Fibroblast of lung (primary cell): ENCODE results near the gene MYO1E. TPM values are rescaled to one million over a fixed set of nuclear protein-coding genes. Genes with fewer than 3 reads are reported as not detected.

Source experiments
- DNase-seq, 2 donors: peaks; one replicate each; pipeline versions ENCODE4 v3.0.0 to v3.0.0-alpha.2; 2010; ENCODE audit warnings: low read depth in 2 of 2
- H2AFZ ChIP-seq: 2 replicates; pipeline ENCODE4 v1.5.1; 2012; ENCODE audit warnings: low read length, control low read depth, inconsistent platforms
- H3K27ac ChIP-seq: 2 replicates; pipeline ENCODE4 v1.5.1; 2011; ENCODE audit warnings: low read length, control low read depth; ENCODE audit not compliant: insufficient read depth
- H3K27me3 ChIP-seq: 2 replicates; pipeline ENCODE4 v1.5.1; 2011; ENCODE audit warnings: mild to moderate bottlenecking, low read length; ENCODE audit not compliant: control insufficient read depth, insufficient read depth
- H3K36me3 ChIP-seq: 2 replicates; pipeline ENCODE4 v1.5.1; 2011; ENCODE audit warnings: low read length; ENCODE audit not compliant: control insufficient read depth, insufficient read depth
- H3K4me1 ChIP-seq: 2 replicates; pipeline ENCODE4 v1.5.1; 2011; ENCODE audit warnings: low read length; ENCODE audit not compliant: control insufficient read depth, insufficient read depth; ENCODE audit errors: extremely low read depth
- H3K4me2 ChIP-seq: 2 replicates; pipeline ENCODE4 v1.5.1; 2011; ENCODE audit warnings: low read length, control low read depth; ENCODE audit not compliant: insufficient read depth; ENCODE audit errors: extremely low read depth
- H3K4me3 ChIP-seq, 4 experiments: fragments of 200-600 bp in 1 of 4; sonication (generic) in 1 of 4; replicated peaks in 1 of 4; 2 replicates each; pipeline ENCODE4 v1.5.1; 2011 to 2016; ENCODE audit warnings: low read length in 4 of 4, low read depth in 3 of 4, mild to moderate bottlenecking in 3 of 4, control low read depth in 2 of 4, inconsistent platforms in 1 of 4, mixed read lengths in 1 of 4; ENCODE audit not compliant: insufficient read depth in 1 of 4; ENCODE audit errors: control extremely low read depth in 1 of 4
- H3K79me2 ChIP-seq: 2 replicates; pipeline ENCODE4 v1.5.1; 2012; ENCODE audit warnings: mild to moderate bottlenecking, low read length, inconsistent platforms; ENCODE audit not compliant: control insufficient read depth, insufficient read depth
- H3K9ac ChIP-seq: 2 replicates; pipeline ENCODE4 v1.5.1; 2011; ENCODE audit warnings: mild to moderate bottlenecking, low read length, control low read depth; ENCODE audit not compliant: insufficient read depth
- H3K9me3 ChIP-seq: 2 replicates; pipeline ENCODE4 v1.5.1; 2012; ENCODE audit warnings: low read depth, low read length; ENCODE audit not compliant: control insufficient read depth, insufficient read depth
- H4K20me1 ChIP-seq: 2 replicates; pipeline ENCODE4 v1.5.1; 2011; ENCODE audit warnings: low read length; ENCODE audit not compliant: control insufficient read depth, insufficient read depth; ENCODE audit errors: extremely low read depth
- EZH2 ChIP-seq: IDR thresholded peaks from 2 replicates; pipeline ENCODE4 v1.5.1; 2012; ENCODE audit warnings: low read length, control low read depth, mild to moderate bottlenecking; ENCODE audit errors: missing control alignments
- polyA plus RNA-seq, 2 donors: library from polyadenylated mRNA; depleted of rRNA in 1 of 2; stranded (reverse) in 1 of 2; unstranded in 1 of 2; fragments of >200 nt; gene quantifications; 2 replicates each; pipeline ENCODE4 v1.2.1, GENCODE V29; 2011 to 2012; ENCODE audit warnings: missing spikeins in 1 of 2
- total RNA-seq: library from RNA; depleted of rRNA; stranded (reverse); fragments of >200 nt; gene quantifications from 2 replicates; pipeline ENCODE4 v1.2.1, GENCODE V29; 2014
- TF ChIP-seq, protein P1 (sequence below), 2 donors: IDR thresholded peaks in 1 of 2; conservative IDR thresholded peaks in 1 of 2; 1 replicate in 1 of 2; 2 replicates in 1 of 2; pipeline ENCODE4 v1.5.1; 2011 to 2012; ENCODE audit warnings: low read length in 2 of 2, control low read depth in 1 of 2, inconsistent platforms in 1 of 2, low read depth in 1 of 2, mild to moderate bottlenecking in 1 of 2

Gene MYO1E
- total and polyA plus RNA-seq, 2 donors (not counting 1 experiment from before 2014, with no cell fraction given): 27.6 to 84.0 TPM

GRCh38 chr15:59242649-59243048 lies 130.0 kb downstream of the MYO1E start:
- Histone ChIP-seq H3K27me3 (no peaks in the 10 kb centered on the region), H3K4me1 (no peaks in the 10 kb centered on the region), H3K4me2 (no peak overlapping the region), H3K9me3 (no peaks in the 10 kb centered on the region), H4K20me1 (no peaks in the 10 kb centered on the region), H3K9ac (no peak overlapping the region), H3K79me2 (no peaks in the 10 kb centered on the region), H3K27ac (no peak overlapping the region), H3K36me3 (no peaks in the 10 kb centered on the region), H2AFZ (no peak overlapping the region), H3K4me3 (no peak overlapping the region)
- TF ChIP-seq, protein P1, sequence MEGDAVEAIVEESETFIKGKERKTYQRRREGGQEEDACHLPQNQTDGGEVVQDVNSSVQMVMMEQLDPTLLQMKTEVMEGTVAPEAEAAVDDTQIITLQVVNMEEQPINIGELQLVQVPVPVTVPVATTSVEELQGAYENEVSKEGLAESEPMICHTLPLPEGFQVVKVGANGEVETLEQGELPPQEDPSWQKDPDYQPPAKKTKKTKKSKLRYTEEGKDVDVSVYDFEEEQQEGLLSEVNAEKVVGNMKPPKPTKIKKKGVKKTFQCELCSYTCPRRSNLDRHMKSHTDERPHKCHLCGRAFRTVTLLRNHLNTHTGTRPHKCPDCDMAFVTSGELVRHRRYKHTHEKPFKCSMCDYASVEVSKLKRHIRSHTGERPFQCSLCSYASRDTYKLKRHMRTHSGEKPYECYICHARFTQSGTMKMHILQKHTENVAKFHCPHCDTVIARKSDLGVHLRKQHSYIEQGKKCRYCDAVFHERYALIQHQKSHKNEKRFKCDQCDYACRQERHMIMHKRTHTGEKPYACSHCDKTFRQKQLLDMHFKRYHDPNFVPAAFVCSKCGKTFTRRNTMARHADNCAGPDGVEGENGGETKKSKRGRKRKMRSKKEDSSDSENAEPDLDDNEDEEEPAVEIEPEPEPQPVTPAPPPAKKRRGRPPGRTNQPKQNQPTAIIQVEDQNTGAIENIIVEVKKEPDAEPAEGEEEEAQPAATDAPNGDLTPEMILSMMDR (conservative IDR thresholded peaks at IDR 0.05 in 1 of 2, IDR thresholded peaks at IDR 0.05 in 1 of 2; ENCODE audit: low read depth in 1 of 2, low read length in 2 of 2): no peak
- TF ChIP-seq EZH2: no peak
- no peak for DNase-seq

DNA sequence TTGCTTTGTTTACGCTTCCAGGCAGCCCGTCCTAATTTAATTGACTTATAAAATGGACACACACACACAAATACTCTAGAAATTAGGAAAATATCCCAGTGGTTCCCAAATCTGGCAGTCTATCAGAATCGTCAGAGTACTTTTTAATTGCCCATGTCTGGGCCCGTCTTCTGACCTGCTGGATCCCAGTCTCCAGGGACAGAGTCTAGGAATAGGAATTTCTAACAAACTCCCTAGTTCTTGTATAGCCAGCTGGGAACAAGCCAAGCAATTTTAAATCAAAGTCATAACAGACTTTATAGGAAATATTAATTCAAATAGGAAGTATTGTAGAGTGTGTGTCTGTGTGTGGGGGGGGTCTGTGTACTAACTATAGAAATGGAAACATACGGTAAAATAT lies 132.6 kb downstream of the MYO1E start:
- DNase-seq: no peak
- H3K27me3 ChIP-seq: no peaks in the 10 kb centered on the region
- H2AFZ ChIP-seq: no peak overlapping the region
- no peak overlapping the region for H3K9ac ChIP-seq
- no peak overlapping the region for H3K4me2 ChIP-seq
- H3K4me1 ChIP-seq: no peaks in the 10 kb centered on the region
- H3K9me3 ChIP-seq: no peaks in the 10 kb centered on the region
- H3K27ac ChIP-seq: no peak overlapping the region
- H3K4me3 ChIP-seq: no peak overlapping the region
- H3K79me2 ChIP-seq: no peaks in the 10 kb centered on the region
- no peaks in the 10 kb centered on the region for H3K36me3 ChIP-seq
- no peaks in the 10 kb centered on the region for H4K20me1 ChIP-seq
- no peak for TF ChIP-seq EZH2
- TF ChIP-seq, protein P1 (conservative IDR thresholded peaks at IDR 0.05 in 1 of 2, IDR thresholded peaks at IDR 0.05 in 1 of 2; ENCODE audit: low read depth in 1 of 2, low read length in 2 of 2): no peak

DNA sequence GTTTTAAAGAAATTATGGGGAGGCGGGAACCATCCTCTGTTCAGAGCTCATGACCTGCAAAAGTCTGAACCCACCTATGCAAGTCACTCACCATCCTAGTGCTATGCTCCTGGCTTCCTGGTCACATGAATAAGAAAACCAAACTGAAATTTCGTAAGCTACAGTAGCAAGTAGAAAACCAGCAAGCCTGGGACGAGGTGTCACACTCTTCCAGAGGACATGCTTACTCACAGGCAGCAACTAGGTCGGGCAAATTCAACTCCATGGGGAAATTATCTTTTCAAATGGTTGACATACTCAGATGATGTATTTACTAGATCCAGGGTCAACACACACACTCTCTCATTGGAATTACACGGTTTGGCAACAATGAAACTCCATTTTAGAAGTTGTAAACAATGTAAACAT lies 134.7 kb downstream of the MYO1E start:
- Histone ChIP-seq H3K9me3 (no peaks in the 10 kb centered on the region), H3K36me3 (no peaks in the 10 kb centered on the region), H3K4me3 (no peak overlapping the region), H4K20me1 (no peaks in the 10 kb centered on the region), H3K79me2 (no peaks in the 10 kb centered on the region), H3K9ac (no peak overlapping the region), H3K4me2 (no peak overlapping the region), H2AFZ (no peak overlapping the region), H3K27ac (no peak overlapping the region), H3K4me1 (no peaks in the 10 kb centered on the region), H3K27me3 (no peaks in the 10 kb centered on the region)
- TF ChIP-seq, protein P1 (conservative IDR thresholded peaks at IDR 0.05 in 1 of 2, IDR thresholded peaks at IDR 0.05 in 1 of 2; ENCODE audit: low read depth in 1 of 2, low read length in 2 of 2): no peak
- TF ChIP-seq EZH2: no peak
- DNase-seq: no peak
